UCSD-AML1 (cell line): ENCODE results near the gene COL4A2.
"Not testable (repeated sequence)": the region's sequence is repeated elsewhere in the genome, so short reads cannot be mapped to it uniquely, and the experiment has no call there.

ENCODE experiments used
- DNase-seq: peaks from one replicate; lab custom pipeline; 2025; ENCODE audit not compliant: unreplicated experiment; lab: John Stamatoyannopoulos, UW

The COL4A2 gene

GRCh38 chr13:110306340-110306959 is 634 bp upstream of the COL4A2 start:
- DNase-seq: no peak

GRCh38 chr13:110307767-110308655 is 927 bp downstream of the COL4A2 start:
- DNase-seq: no peak

GRCh38 chr13:110308656-110309359 is 1.7 kb downstream of the COL4A2 start:
- DNase-seq: no peak

GRCh38 chr13:110309661-110310524 is 2.8 kb downstream of the COL4A2 start:
- no peak for DNase-seq

GRCh38 chr13:110310541-110311442 is 3.7 kb downstream of the COL4A2 start:
- no peak for DNase-seq

- DNase-seq: no peak
Observed at GRCh38 chr13:110311443-110312338, 4.6 kb downstream of the COL4A2 start.

GRCh38 chr13:110312339-110313031 is 5.4 kb downstream of the COL4A2 start:
- no peak for DNase-seq

- DNase-seq: not testable (repeated sequence)
Observed at GRCh38 chr13:110313261-110313660, 6.2 kb downstream of the COL4A2 start.

- not testable (repeated sequence) for DNase-seq
Observed at GRCh38 chr13:110313733-110314132, 6.6 kb downstream of the COL4A2 start.

GRCh38 chr13:110314516-110315245 is 7.6 kb downstream of the COL4A2 start:
- no peak for DNase-seq

GRCh38 chr13:110316196-110316595 is 9.1 kb downstream of the COL4A2 start:
- DNase-seq: no peak

- no peak for DNase-seq
Observed at GRCh38 chr13:110317093-110317492, 10.0 kb downstream of the COL4A2 start.

GRCh38 chr13:110317496-110318195 is 10.6 kb downstream of the COL4A2 start:
- DNase-seq: no peak

- DNase-seq: no peak
Observed at GRCh38 chr13:110318920-110319319, 11.8 kb downstream of the COL4A2 start.

- DNase-seq: no peak
Observed at GRCh38 chr13:110319397-110319773, 12.3 kb downstream of the COL4A2 start.

- no peak for DNase-seq
Observed at GRCh38 chr13:110319774-110320509, 12.9 kb downstream of the COL4A2 start.
